Breast epithelium (tissue), 3 donors: Measurements from ENCODE around the gene CHD5.

ENCODE experiments used
- CTCF ChIP-seq, 3 donors: fragments of 450-650 bp; IDR thresholded peaks; one replicate each; pipeline ENCODE4 v1.5.1; 2016 to 2017; ENCODE audit warnings: antibody characterized with exemption in 3 of 3, mild to moderate bottlenecking in 3 of 3, moderate library complexity in 3 of 3
- POLR2AphosphoS5 ChIP-seq, 3 donors: sonication (generic); formaldehyde crosslinking; IDR thresholded peaks; one replicate each; pipeline ENCODE4 v1.6.1; 2017; ENCODE audit warnings: antibody characterized with exemption in 3 of 3

GRCh38 chr1:6090996-6091822 lies 88.9 kb downstream of the CHD5 start:
- no peak for TF ChIP-seq CTCF (IDR thresholded peaks at IDR 0.05)
- no peak for TF ChIP-seq POLR2AphosphoS5 (IDR thresholded peaks at IDR 0.05)
